ENCODE data around the gene WDR44. TPM values are rescaled to one million over a fixed set of nuclear protein-coding genes. Genes with fewer than 3 reads are reported as not detected.

The WDR44 gene
- total RNA-seq, 1 donor, result 21.0 TPM

DNA sequence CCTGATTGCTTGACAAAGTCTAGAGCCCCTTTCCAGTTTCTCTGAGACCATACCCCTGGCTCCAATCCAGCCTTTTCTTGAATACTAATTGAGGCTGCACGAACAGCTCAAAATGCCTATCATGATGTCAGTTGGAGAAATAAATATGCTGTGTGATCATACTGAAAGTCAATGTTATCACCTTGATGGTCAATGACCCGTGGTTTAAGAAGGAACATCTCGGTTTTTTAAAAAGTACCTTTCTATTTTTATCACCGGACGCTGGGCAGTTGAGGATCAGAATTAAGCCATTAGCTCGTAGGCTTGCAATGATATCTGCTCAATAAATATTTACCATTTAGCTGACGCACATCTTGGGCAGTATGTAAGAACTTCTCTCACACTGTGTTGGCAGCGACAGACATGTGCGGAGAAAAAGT is 852 bp upstream of the WDR44 start:
- TF ChIP-seq CTCF (IDR thresholded peaks at IDR 0.05; ENCODE audit: extremely low read depth, low read depth, low read length), result no peak
- H3K4me1 ChIP-seq (ENCODE audit: insufficient read depth, low read length), result peaks cover 12% of the 10 kb centered on the region
- peak overlapping the region; percentile 69 for H2AFZ ChIP-seq (ENCODE audit: low read length)

GRCh38 chrX:118346258-118347094 is 570 bp downstream of the WDR44 start:
- H3K27me3 ChIP-seq (ENCODE audit: insufficient read depth, low read length), result no peaks in the 10 kb centered on the region
- DNase-seq (ENCODE audit: insufficient read length, low spot score, missing footprints), result no peak
- peak overlapping the region; percentile 79 for H3K4me2 ChIP-seq (ENCODE audit: insufficient read depth, low read length)
- H3K36me3 ChIP-seq (ENCODE audit: insufficient read depth, low read length), result no peaks in the 10 kb centered on the region
- peak overlapping the region; percentile 79 for H3K27ac ChIP-seq (ENCODE audit: low read depth, low read length)
- H3K4me1 ChIP-seq (ENCODE audit: insufficient read depth, low read length), result peaks cover 12% of the 10 kb centered on the region
- peaks cover 15% of the 10 kb centered on the region for H4K20me1 ChIP-seq (ENCODE audit: insufficient read depth, low read length)
- no peaks in the 10 kb centered on the region for H3K9me3 ChIP-seq (ENCODE audit: low read depth, low read length)
- peak overlapping the region; percentile 78 for H2AFZ ChIP-seq (ENCODE audit: low read length)
- H3K4me3 ChIP-seq (ENCODE audit: insufficient read depth, low read length), result peak overlapping the region; percentile 83
- peaks cover 44% of the 10 kb centered on the region for H3K79me2 ChIP-seq (ENCODE audit: insufficient read depth, low read length)
- TF ChIP-seq CTCF (IDR thresholded peaks at IDR 0.05; ENCODE audit: extremely low read depth, low read depth, low read length), result no peak

More for the DNA sequence above, 852 bp upstream of the WDR44 start:
- H3K4me3 ChIP-seq (ENCODE audit: insufficient read depth, low read length), result peak overlapping the region; percentile 83
- no peaks in the 10 kb centered on the region for H3K9me3 ChIP-seq (ENCODE audit: low read depth, low read length)
- peaks cover 7% of the 10 kb centered on the region for H4K20me1 ChIP-seq (ENCODE audit: insufficient read depth, low read length)
- DNase-seq (ENCODE audit: insufficient read length, low spot score, missing footprints), result no peak
- peak overlapping the region; percentile 57 for H3K27ac ChIP-seq (ENCODE audit: low read depth, low read length)
- H3K36me3 ChIP-seq (ENCODE audit: insufficient read depth, low read length), result no peaks in the 10 kb centered on the region
- H3K27me3 ChIP-seq (ENCODE audit: insufficient read depth, low read length), result no peaks in the 10 kb centered on the region
- peak overlapping the region; percentile 84 for H3K4me2 ChIP-seq (ENCODE audit: insufficient read depth, low read length)
- H3K79me2 ChIP-seq (ENCODE audit: insufficient read depth, low read length), result peaks cover 31% of the 10 kb centered on the region

GRCh38 chrX:118347131-118347530 is 1.2 kb downstream of the WDR44 start:
- Histone ChIP-seq H3K4me3 (ENCODE audit: insufficient read depth, low read length) (peak overlapping the region; percentile 83), H3K4me1 (ENCODE audit: insufficient read depth, low read length) (peaks cover 12% of the 10 kb centered on the region), H3K4me2 (ENCODE audit: insufficient read depth, low read length) (peak overlapping the region; percentile 79), H3K79me2 (ENCODE audit: insufficient read depth, low read length) (peaks cover 49% of the 10 kb centered on the region), H3K27ac (ENCODE audit: low read depth, low read length) (peak overlapping the region; percentile 79), H3K36me3 (ENCODE audit: insufficient read depth, low read length) (no peaks in the 10 kb centered on the region), H3K27me3 (ENCODE audit: insufficient read depth, low read length) (no peaks in the 10 kb centered on the region), H2AFZ (ENCODE audit: low read length) (no peak overlapping the region), H3K9me3 (ENCODE audit: low read depth, low read length) (no peaks in the 10 kb centered on the region), H4K20me1 (ENCODE audit: insufficient read depth, low read length) (peaks cover 15% of the 10 kb centered on the region)
- no peak for DNase-seq (ENCODE audit: insufficient read length, low spot score, missing footprints)
- TF ChIP-seq CTCF (IDR thresholded peaks at IDR 0.05; ENCODE audit: extremely low read depth, low read depth, low read length), result no peak

DNA sequence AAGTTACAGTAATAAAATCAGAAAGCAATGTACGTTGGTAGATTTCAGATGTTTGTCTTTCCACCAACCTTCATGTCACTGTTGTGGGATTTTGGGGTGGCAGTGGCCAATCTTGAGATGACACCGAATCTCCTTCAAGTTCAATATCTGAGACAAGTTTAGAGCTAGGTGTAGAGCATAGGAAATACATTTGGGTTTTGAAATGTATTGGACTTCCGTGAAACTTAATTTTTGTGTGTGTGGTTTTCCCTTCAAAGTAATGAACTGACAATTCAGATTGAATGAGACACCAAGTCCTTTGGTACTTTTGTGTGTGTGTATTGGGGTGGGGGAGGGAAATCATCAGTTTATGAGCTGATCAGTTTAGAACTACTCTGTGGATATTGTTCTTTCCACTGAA is 1.8 kb downstream of the WDR44 start:
- H3K4me1 ChIP-seq (ENCODE audit: insufficient read depth, low read length), result peaks cover 12% of the 10 kb centered on the region
- H3K36me3 ChIP-seq (ENCODE audit: insufficient read depth, low read length), result no peaks in the 10 kb centered on the region
- H3K79me2 ChIP-seq (ENCODE audit: insufficient read depth, low read length), result peaks cover 53% of the 10 kb centered on the region
- H2AFZ ChIP-seq (ENCODE audit: low read length), result no peak overlapping the region
- peak overlapping the region; percentile 83 for H3K4me3 ChIP-seq (ENCODE audit: insufficient read depth, low read length)
- no peak for TF ChIP-seq CTCF (IDR thresholded peaks at IDR 0.05; ENCODE audit: extremely low read depth, low read depth, low read length)
- H3K27ac ChIP-seq (ENCODE audit: low read depth, low read length), result peak overlapping the region; percentile 79
- no peak for DNase-seq (ENCODE audit: insufficient read length, low spot score, missing footprints)
- H3K4me2 ChIP-seq (ENCODE audit: insufficient read depth, low read length), result peak overlapping the region; percentile 79
- peaks cover 18% of the 10 kb centered on the region for H4K20me1 ChIP-seq (ENCODE audit: insufficient read depth, low read length)
- H3K27me3 ChIP-seq (ENCODE audit: insufficient read depth, low read length), result no peaks in the 10 kb centered on the region
- H3K9me3 ChIP-seq (ENCODE audit: low read depth, low read length), result no peaks in the 10 kb centered on the region
